Liver (tissue), 9 donors: ENCODE measurements around the gene CAMSAP2. TPM values are rescaled to one million over a fixed set of nuclear protein-coding genes. Genes with fewer than 3 reads are reported as not detected.

Source experiments
- DNase-seq: peaks from one replicate; pipeline ENCODE4 v3.0.0-alpha.2; 2017; ENCODE audit warnings: low spot score
- H3K27ac ChIP-seq, 2 donors: one replicate each; pipeline ENCODE4 v1.7.0; 2013; ENCODE audit warnings: inconsistent platforms in 2 of 2, low read length in 2 of 2, control low read depth in 1 of 2, low read depth in 1 of 2, mild to moderate bottlenecking in 1 of 2
- H3K27me3 ChIP-seq, 4 donors: one replicate each; pipeline versions ENCODE4 v1.6.1 to v1.7.0; 2013; ENCODE audit warnings: low read length in 3 of 4, inconsistent platforms in 1 of 4, mild to moderate bottlenecking in 1 of 4, moderate library complexity in 1 of 4; ENCODE audit not compliant: control insufficient read depth in 4 of 4, insufficient read depth in 4 of 4
- H3K36me3 ChIP-seq, 4 donors: one replicate each; pipeline versions ENCODE4 v1.6.1 to v1.7.0; 2013; ENCODE audit warnings: low read length in 3 of 4, mild to moderate bottlenecking in 3 of 4, low read depth in 1 of 4, moderate library complexity in 1 of 4; ENCODE audit not compliant: control insufficient read depth in 4 of 4, insufficient read depth in 3 of 4
- H3K4me1 ChIP-seq, 4 donors: one replicate each; pipeline versions ENCODE4 v1.6.1 to v1.7.0; 2013; ENCODE audit warnings: low read length in 3 of 4, mild to moderate bottlenecking in 3 of 4, moderate library complexity in 1 of 4; ENCODE audit not compliant: control insufficient read depth in 4 of 4, insufficient read depth in 4 of 4
- H3K4me3 ChIP-seq, 3 donors: one replicate each; pipeline versions ENCODE4 v1.6.1 to v1.7.0; 2013; ENCODE audit warnings: low read length in 3 of 3, control low read depth in 1 of 3, low read depth in 1 of 3, mild to moderate bottlenecking in 1 of 3
- H3K9ac ChIP-seq, 2 donors: one replicate each; pipeline ENCODE4 v1.7.0; 2013; ENCODE audit warnings: low read length in 2 of 2, mild to moderate bottlenecking in 2 of 2, moderate library complexity in 2 of 2, control low read depth in 1 of 2, low read depth in 1 of 2
- H3K9me3 ChIP-seq, 4 donors: one replicate each; pipeline versions ENCODE4 v1.6.1 to v1.7.0; 2013; ENCODE audit warnings: low read length in 3 of 4; ENCODE audit not compliant: control insufficient read depth in 4 of 4
- CTCF ChIP-seq: fragments of 150-350 bp; IDR thresholded peaks from 2 replicates; pipeline ENCODE4 v1.5.1; 2017; ENCODE audit warnings: improper control_type of control experiment, low read depth, low read length; ENCODE audit not compliant: missing input control
- EGR1 ChIP-seq, 2 donors: IDR thresholded peaks; 2 replicates each; pipeline ENCODE4 v1.6.1; 2016 to 2018; ENCODE audit warnings: antibody characterized with exemption in 2 of 2, low read depth in 2 of 2
- FOXA1 ChIP-seq: IDR thresholded peaks from 2 replicates; pipeline ENCODE4 v1.6.1; 2016; ENCODE audit warnings: antibody characterized with exemption
- FOXA2 ChIP-seq: IDR thresholded peaks from 2 replicates; pipeline ENCODE4 v1.6.1; 2016; ENCODE audit warnings: antibody characterized with exemption
- GABPA ChIP-seq, 2 donors: IDR thresholded peaks in 1 of 2; conservative IDR thresholded peaks in 1 of 2; 2 replicates each; pipeline ENCODE4 v1.6.1; 2016; ENCODE audit warnings: antibody characterized with exemption in 2 of 2, mild to moderate bottlenecking in 1 of 2, moderate library complexity in 1 of 2
- HNF4A ChIP-seq, 2 donors: conservative IDR thresholded peaks; 2 replicates each; pipeline ENCODE4 v1.6.1; 2016; ENCODE audit warnings: antibody characterized with exemption in 2 of 2, mild to moderate bottlenecking in 2 of 2
- HNF4G ChIP-seq: IDR thresholded peaks from 2 replicates; pipeline ENCODE4 v1.6.1; 2016; ENCODE audit warnings: antibody characterized with exemption
- JUND ChIP-seq, 2 donors: IDR thresholded peaks; 2 replicates each; pipeline ENCODE4 v1.6.1; 2016; ENCODE audit warnings: antibody characterized with exemption in 2 of 2
- NR2F2 ChIP-seq: IDR thresholded peaks from 2 replicates; pipeline ENCODE4 v1.6.1; 2016; ENCODE audit warnings: antibody characterized with exemption
- RAD21 ChIP-seq, 2 donors: IDR thresholded peaks; 2 replicates each; pipeline ENCODE4 v1.6.1; 2016; ENCODE audit warnings: antibody characterized with exemption in 2 of 2, mild to moderate bottlenecking in 2 of 2
- REST ChIP-seq: IDR thresholded peaks from 2 replicates; pipeline ENCODE4 v1.6.1; 2016; ENCODE audit warnings: antibody characterized with exemption, mild to moderate bottlenecking
- RXRA ChIP-seq, 2 donors: IDR thresholded peaks; 2 replicates each; pipeline ENCODE4 v1.6.1; 2017 to 2018; ENCODE audit warnings: antibody characterized with exemption in 2 of 2, mild to moderate bottlenecking in 1 of 2
- SP1 ChIP-seq: IDR thresholded peaks from 2 replicates; pipeline ENCODE4 v1.6.1; 2018; ENCODE audit warnings: antibody characterized with exemption, mild to moderate bottlenecking
- TAF1 ChIP-seq: conservative IDR thresholded peaks from 2 replicates; pipeline ENCODE4 v1.6.1; 2016; ENCODE audit warnings: antibody characterized with exemption, mild to moderate bottlenecking
- YY1 ChIP-seq: IDR thresholded peaks from 2 replicates; pipeline ENCODE4 v1.6.1; 2016; ENCODE audit warnings: antibody characterized with exemption, mild to moderate bottlenecking
- WGBS: extraction: QIAGEN DNeasy Blood & Tissue Kit; methylation state at CpG from one replicate; pipeline ENCODE4 v1.1.7; 2013; 5-methylcytosine and 5-hydroxymethylcytosine counted together
- polyA plus RNA-seq, 2 donors: library from polyadenylated mRNA; stranded (reverse) in 1 of 2; unstranded in 1 of 2; fragments of 200-250 nt in 1 of 2; fragments of >200 nt in 1 of 2; fragmentation: Nextera tagmentation in 1 of 2; extraction: Ambion mirVana in 1 of 2; gene quantifications; one replicate each; pipeline versions ENCODE4 v1.2.1 to v1.2.3, GENCODE V29; 2013 to 2015
- total RNA-seq, 2 donors: library from RNA; depleted of rRNA; stranded (reverse); fragments of >200 nt; gene quantifications; one replicate each; pipeline ENCODE4 v1.2.3, GENCODE V29; 2014
- TF ChIP-seq, protein P1 (sequence below): IDR thresholded peaks from 2 replicates; pipeline ENCODE4 v1.6.1; 2016; ENCODE audit warnings: antibody characterized with exemption
- TF ChIP-seq, protein P2 (sequence below): IDR thresholded peaks from 2 replicates; pipeline ENCODE4 v1.6.1; 2016; ENCODE audit warnings: antibody characterized with exemption
- TF ChIP-seq, protein P3 (sequence below): IDR thresholded peaks from 2 replicates; pipeline ENCODE4 v1.6.1; 2016; ENCODE audit warnings: antibody characterized with exemption
- donor health status: healthy.
- donor health status: healthy.
- donor health status: healthy.
- donor health status: healthy.
- donor health status: healthy.

The CAMSAP2 gene
- total and polyA plus RNA-seq, 4 donors: 1.9 to 8.6 (median 3.5) TPM

GRCh38 chr1:200793677-200794076 is 55.0 kb downstream of the CAMSAP2 start:
- Histone ChIP-seq H3K9ac (no peak overlapping the region), H3K36me3 (no peaks in the 10 kb centered on the region), H3K4me1 (no peaks in the 10 kb centered on the region), H3K9me3 (no peaks in the 10 kb centered on the region), H3K27ac (no peak overlapping the region), H3K4me3 (no peak overlapping the region), H3K27me3 (no peaks in the 10 kb centered on the region)
- 84% methylated on average over 2 of the region's 2 CpGs for WGBS
- TF ChIP-seq, protein P1, sequence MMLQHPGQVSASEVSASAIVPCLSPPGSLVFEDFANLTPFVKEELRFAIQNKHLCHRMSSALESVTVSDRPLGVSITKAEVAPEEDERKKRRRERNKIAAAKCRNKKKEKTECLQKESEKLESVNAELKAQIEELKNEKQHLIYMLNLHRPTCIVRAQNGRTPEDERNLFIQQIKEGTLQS: no peak
- TF ChIP-seq CTCF (no peak), EGR1 (IDR thresholded peaks at IDR 0.05; ENCODE audit: low read depth in 2 of 2) (no peak), REST (no peak), FOXA1 (no peak), HNF4G (no peak), TAF1 (no peak), GABPA (IDR thresholded peaks at IDR 0.05 in 1 of 2, conservative IDR thresholded peaks at IDR 0.05 in 1 of 2) (no peak), FOXA2 (no peak), YY1 (no peak), SP1 (no peak), JUND (IDR thresholded peaks at IDR 0.05) (no peak), RAD21 (IDR thresholded peaks at IDR 0.05) (no peak), RXRA (IDR thresholded peaks at IDR 0.05) (no peak), HNF4A (conservative IDR thresholded peaks at IDR 0.05) (no peak), NR2F2 (no peak)
- TF ChIP-seq, protein P2, sequence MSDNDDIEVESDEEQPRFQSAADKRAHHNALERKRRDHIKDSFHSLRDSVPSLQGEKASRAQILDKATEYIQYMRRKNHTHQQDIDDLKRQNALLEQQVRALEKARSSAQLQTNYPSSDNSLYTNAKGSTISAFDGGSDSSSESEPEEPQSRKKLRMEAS: no peak
- TF ChIP-seq, protein P3, sequence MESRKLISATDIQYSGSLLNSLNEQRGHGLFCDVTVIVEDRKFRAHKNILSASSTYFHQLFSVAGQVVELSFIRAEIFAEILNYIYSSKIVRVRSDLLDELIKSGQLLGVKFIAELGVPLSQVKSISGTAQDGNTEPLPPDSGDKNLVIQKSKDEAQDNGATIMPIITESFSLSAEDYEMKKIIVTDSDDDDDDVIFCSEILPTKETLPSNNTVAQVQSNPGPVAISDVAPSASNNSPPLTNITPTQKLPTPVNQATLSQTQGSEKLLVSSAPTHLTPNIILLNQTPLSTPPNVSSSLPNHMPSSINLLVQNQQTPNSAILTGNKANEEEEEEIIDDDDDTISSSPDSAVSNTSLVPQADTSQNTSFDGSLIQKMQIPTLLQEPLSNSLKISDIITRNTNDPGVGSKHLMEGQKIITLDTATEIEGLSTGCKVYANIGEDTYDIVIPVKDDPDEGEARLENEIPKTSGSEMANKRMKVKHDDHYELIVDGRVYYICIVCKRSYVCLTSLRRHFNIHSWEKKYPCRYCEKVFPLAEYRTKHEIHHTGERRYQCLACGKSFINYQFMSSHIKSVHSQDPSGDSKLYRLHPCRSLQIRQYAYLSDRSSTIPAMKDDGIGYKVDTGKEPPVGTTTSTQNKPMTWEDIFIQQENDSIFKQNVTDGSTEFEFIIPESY: no peak
- DNase-seq: no peak
